Mammary epithelial cell (primary cell): Measurements from ENCODE around the gene SGF29.

Experiments used
- EZH2 ChIP-seq: IDR thresholded peaks from 2 replicates; pipeline ENCODE4 v1.6.1; 2012; ENCODE audit warnings: low read length, inconsistent platforms, borderline replicate concordance
- TF ChIP-seq, protein P1 (sequence below), 2 donors: IDR thresholded peaks in 1 of 2; conservative IDR thresholded peaks in 1 of 2; 2 replicates each; pipeline ENCODE4 v1.5.1; 2011 to 2012; ENCODE audit warnings: inconsistent platforms in 2 of 2, low read length in 2 of 2, mild to moderate bottlenecking in 2 of 2, control low read depth in 1 of 2, low read depth in 1 of 2; ENCODE audit not compliant: insufficient read depth in 1 of 2; ENCODE audit errors: extremely low read depth in 1 of 2

DNA sequence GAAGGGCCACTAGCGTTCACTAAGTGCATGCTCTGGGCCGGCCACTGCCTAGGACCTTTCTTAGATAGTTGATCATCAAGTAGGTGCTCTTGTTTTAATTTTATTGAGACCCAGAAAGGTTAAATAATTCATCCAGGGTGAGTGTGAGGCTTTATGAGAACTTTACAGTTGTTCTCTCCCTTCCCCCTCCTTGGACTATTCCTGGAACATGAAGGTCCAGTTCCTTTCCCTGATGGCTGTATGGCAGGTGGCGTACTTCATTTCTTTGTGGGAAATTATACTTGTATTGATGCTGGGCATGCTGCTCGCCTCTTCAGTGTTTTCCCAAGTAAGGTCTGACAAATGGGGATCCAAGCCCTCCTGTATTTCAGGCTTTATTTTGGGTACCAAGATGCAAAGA, 8.5 kb downstream of the SGF29 start:
- TF ChIP-seq, protein P1, sequence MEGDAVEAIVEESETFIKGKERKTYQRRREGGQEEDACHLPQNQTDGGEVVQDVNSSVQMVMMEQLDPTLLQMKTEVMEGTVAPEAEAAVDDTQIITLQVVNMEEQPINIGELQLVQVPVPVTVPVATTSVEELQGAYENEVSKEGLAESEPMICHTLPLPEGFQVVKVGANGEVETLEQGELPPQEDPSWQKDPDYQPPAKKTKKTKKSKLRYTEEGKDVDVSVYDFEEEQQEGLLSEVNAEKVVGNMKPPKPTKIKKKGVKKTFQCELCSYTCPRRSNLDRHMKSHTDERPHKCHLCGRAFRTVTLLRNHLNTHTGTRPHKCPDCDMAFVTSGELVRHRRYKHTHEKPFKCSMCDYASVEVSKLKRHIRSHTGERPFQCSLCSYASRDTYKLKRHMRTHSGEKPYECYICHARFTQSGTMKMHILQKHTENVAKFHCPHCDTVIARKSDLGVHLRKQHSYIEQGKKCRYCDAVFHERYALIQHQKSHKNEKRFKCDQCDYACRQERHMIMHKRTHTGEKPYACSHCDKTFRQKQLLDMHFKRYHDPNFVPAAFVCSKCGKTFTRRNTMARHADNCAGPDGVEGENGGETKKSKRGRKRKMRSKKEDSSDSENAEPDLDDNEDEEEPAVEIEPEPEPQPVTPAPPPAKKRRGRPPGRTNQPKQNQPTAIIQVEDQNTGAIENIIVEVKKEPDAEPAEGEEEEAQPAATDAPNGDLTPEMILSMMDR (conservative IDR thresholded peaks at IDR 0.05 in 1 of 2, IDR thresholded peaks at IDR 0.05 in 1 of 2; ENCODE audit: extremely low read depth in 1 of 2, insufficient read depth in 1 of 2, low read depth in 1 of 2, low read length in 2 of 2) = no peak
- TF ChIP-seq EZH2 = no peak
